ENCODE results near the gene COMTD1. TPM values are rescaled to one million over a fixed set of nuclear protein-coding genes. Genes with fewer than 3 reads are reported as not detected.

COMTD1 gene
- total and polyA plus RNA-seq, 2 of the 13 experiments (the other 11 are each of a cell fraction or from before 2014, with no cell fraction given), result 11.8 to 18.4 TPM

DNA sequence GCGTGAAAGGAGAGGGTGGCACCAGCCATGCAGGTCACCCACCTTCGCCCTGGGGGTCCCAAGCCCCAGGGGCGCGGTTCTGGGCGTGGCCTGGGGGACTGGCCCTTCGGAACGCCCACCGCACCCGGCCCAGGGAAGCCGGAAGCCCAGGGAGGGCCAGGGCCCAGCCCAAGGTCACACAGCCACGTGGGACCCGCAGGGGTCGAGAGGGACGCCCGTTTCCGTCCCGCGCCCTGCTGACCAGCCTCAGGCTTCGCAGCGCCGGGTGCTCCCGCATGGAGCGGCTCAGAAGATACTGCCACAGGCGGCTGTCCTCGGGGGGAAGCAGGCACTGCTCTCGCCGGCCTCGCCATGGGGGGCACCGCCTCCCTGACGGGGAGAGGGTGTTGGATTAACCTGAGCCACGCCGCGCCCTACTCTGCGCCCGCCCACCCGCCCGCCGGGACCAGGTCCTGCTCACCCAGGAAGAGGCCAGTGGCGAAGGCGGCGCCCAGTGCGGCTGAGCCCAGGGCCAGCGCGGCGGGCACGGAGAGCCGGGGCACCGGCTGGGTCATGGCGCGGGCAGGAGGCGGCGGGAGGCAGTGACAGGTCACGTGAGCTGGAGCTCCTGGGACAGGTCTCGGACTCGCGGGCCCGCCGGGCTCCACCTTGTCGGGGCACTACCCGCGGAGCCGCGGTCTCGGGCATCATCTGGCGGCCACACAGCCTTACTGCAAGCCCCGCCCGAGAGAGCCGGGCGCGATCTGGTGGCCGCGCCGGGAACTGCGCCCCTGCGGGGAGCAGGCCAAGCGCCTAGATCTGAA is at the start of gene COMTD1 (continued):
- TF ChIP-seq FOXP4 (CRISPR knock-in tag; IDR thresholded peaks at IDR 0.05), result no peak; the same call in 1 of the 2 replicates
- TF ChIP-seq, protein P1, sequence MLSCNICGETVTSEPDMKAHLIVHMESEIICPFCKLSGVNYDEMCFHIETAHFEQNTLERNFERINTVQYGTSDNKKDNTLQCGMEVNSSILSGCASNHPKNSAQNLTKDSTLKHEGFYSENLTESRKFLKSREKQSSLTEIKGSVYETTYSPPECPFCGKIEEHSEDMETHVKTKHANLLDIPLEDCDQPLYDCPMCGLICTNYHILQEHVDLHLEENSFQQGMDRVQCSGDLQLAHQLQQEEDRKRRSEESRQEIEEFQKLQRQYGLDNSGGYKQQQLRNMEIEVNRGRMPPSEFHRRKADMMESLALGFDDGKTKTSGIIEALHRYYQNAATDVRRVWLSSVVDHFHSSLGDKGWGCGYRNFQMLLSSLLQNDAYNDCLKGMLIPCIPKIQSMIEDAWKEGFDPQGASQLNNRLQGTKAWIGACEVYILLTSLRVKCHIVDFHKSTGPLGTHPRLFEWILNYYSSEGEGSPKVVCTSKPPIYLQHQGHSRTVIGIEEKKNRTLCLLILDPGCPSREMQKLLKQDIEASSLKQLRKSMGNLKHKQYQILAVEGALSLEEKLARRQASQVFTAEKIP (CRISPR knock-in tag; IDR thresholded peaks at IDR 0.05; ENCODE audit: borderline replicate concordance), result no peak
- TF ChIP-seq, protein P2, sequence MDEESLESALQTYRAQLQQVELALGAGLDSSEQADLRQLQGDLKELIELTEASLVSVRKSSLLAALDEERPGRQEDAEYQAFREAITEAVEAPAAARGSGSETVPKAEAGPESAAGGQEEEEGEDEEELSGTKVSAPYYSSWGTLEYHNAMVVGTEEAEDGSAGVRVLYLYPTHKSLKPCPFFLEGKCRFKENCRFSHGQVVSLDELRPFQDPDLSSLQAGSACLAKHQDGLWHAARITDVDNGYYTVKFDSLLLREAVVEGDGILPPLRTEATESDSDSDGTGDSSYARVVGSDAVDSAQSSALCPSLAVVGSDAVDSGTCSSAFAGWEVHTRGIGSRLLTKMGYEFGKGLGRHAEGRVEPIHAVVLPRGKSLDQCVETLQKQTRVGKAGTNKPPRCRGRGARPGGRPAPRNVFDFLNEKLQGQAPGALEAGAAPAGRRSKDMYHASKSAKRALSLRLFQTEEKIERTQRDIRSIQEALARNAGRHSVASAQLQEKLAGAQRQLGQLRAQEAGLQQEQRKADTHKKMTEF (CRISPR knock-in tag; IDR thresholded peaks at IDR 0.05), result peak; percentile 65; the same call in 1 of the 2 replicates
- TF ChIP-seq SRSF9 (IDR thresholded peaks at IDR 0.05; ENCODE audit: borderline replicate concordance, insufficient read depth, low read depth, low read length, poor library complexity, severe bottlenecking), result no peak
- TF ChIP-seq THAP8 (CRISPR knock-in tag; IDR thresholded peaks at IDR 0.05; ENCODE audit: borderline replicate concordance), result no peak
- TF ChIP-seq ZSCAN31 (CRISPR knock-in tag; IDR thresholded peaks at IDR 0.05; ENCODE audit: low read depth), result no peak; the same call in 1 of the 2 replicates
- TF ChIP-seq KDM1A (CRISPR knock-in tag; IDR thresholded peaks at IDR 0.05), result no peak
- TF ChIP-seq KLF9 (CRISPR knock-in tag; IDR thresholded peaks at IDR 0.05; ENCODE audit: low read depth), result no peak
- no peak for TF ChIP-seq FOXA1 (IDR thresholded peaks at IDR 0.05)
- no peak for TF ChIP-seq FOXA1 (CRISPR knock-in tag; IDR thresholded peaks at IDR 0.05)
- TF ChIP-seq, protein P3, sequence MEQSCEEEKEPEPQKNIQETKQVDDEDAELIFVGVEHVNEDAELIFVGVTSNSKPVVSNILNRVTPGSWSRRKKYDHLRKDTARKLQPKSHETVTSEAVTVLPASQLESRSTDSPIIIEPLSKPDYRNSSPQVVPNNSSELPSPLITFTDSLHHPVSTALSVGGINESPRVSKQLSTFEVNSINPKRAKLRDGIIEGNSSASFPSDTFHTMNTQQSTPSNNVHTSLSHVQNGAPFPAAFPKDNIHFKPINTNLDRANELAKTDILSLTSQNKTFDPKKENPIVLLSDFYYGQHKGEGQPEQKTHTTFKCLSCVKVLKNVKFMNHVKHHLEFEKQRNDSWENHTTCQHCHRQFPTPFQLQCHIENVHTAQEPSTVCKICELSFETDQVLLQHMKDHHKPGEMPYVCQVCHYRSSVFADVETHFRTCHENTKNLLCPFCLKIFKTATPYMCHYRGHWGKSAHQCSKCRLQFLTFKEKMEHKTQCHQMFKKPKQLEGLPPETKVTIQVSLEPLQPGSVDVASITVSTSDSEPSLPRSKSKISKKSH (CRISPR knock-in tag; IDR thresholded peaks at IDR 0.05; ENCODE audit: borderline replicate concordance), result no peak
- TF ChIP-seq HOMEZ (CRISPR knock-in tag; IDR thresholded peaks at IDR 0.05; ENCODE audit: low read depth), result no peak
- peak; percentile 75; the same call in 2 of the 3 replicates for TF ChIP-seq MXI1 (IDR thresholded peaks at IDR 0.05; ENCODE audit: borderline replicate concordance, low read depth, low read length)
- TF ChIP-seq, protein P4, sequence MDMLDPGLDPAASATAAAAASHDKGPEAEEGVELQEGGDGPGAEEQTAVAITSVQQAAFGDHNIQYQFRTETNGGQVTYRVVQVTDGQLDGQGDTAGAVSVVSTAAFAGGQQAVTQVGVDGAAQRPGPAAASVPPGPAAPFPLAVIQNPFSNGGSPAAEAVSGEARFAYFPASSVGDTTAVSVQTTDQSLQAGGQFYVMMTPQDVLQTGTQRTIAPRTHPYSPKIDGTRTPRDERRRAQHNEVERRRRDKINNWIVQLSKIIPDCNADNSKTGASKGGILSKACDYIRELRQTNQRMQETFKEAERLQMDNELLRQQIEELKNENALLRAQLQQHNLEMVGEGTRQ (IDR thresholded peaks at IDR 0.05; ENCODE audit: low read depth, low read length), result peak; percentile 85
- TF ChIP-seq, protein P4 (CRISPR knock-in tag; IDR thresholded peaks at IDR 0.05; ENCODE audit: borderline replicate concordance), result peak; percentile 85; the same call in 1 of the 2 replicates
- TF ChIP-seq ZZZ3 (CRISPR knock-in tag; IDR thresholded peaks at IDR 0.05; ENCODE audit: borderline replicate concordance), result peak; percentile 82; the same call in 1 of the 2 replicates
